HepG2 (cell line): Measurements from ENCODE around the gene TOM1L2. TPM values are rescaled to one million over a fixed set of nuclear protein-coding genes. Genes with fewer than 3 reads are reported as not detected.

Experiments used
- BCL6 ChIP-seq: IDR thresholded peaks from 2 replicates; pipeline ENCODE4 v1.6.1; 2016; ENCODE audit warnings: missing genetic modification reagents, missing compliant biosample characterization
- GTF2F1 ChIP-seq: fragments of 150-350 bp; IDR thresholded peaks from 2 replicates; pipeline ENCODE4 v1.6.1; 2014; ENCODE audit warnings: low read length
- HMG20B ChIP-seq: conservative IDR thresholded peaks from 2 replicates; pipeline ENCODE4 v1.6.1; 2016; ENCODE audit warnings: missing genetic modification reagents, missing compliant biosample characterization
- JARID2 ChIP-seq: sonication (generic); formaldehyde crosslinking; IDR thresholded peaks from 2 replicates; pipeline ENCODE4 v1.8.1; 2023; ENCODE audit warnings: missing genetic modification reagents, inconsistent platforms; ENCODE audit not compliant: insufficient replicate concordance
- JUND ChIP-seq: sonication (generic); formaldehyde crosslinking; IDR thresholded peaks from 2 replicates; pipeline ENCODE4 v1.8.0; 2022; ENCODE audit warnings: mild to moderate bottlenecking, missing genetic modification reagents
- KLF12 ChIP-seq: sonication (generic); formaldehyde crosslinking; IDR thresholded peaks from 2 replicates; pipeline ENCODE4 v1.4.0; 2020; ENCODE audit warnings: missing genetic modification reagents, borderline replicate concordance
- NFE2L2 ChIP-seq: fragments of 150-350 bp; IDR thresholded peaks from 2 replicates; pipeline ENCODE4 v1.6.1; 2014; ENCODE audit warnings: low read length
- NFYB ChIP-seq: sonication (generic); formaldehyde crosslinking; IDR thresholded peaks from 2 replicates; pipeline ENCODE4 v1.4.0; 2020; ENCODE audit warnings: missing genetic modification reagents
- PHF8 ChIP-seq: sonication (generic); formaldehyde crosslinking; IDR thresholded peaks from 2 replicates; pipeline ENCODE4 v1.5.0; 2020; ENCODE audit warnings: missing genetic modification reagents
- POLR2A ChIP-seq, 2 experiments: IDR thresholded peaks; 2 replicates each; pipeline ENCODE4 v1.6.1; 2011; ENCODE audit warnings: low read depth in 2 of 2, low read length in 2 of 2, mild to moderate bottlenecking in 1 of 2, moderate library complexity in 1 of 2; ENCODE audit not compliant: insufficient read depth in 1 of 2
- RCOR2 ChIP-seq: IDR thresholded peaks from 2 replicates; pipeline ENCODE4 v1.6.1; 2016; ENCODE audit warnings: missing biosample characterization, missing genetic modification reagents
- TBP ChIP-seq: sonication (generic); formaldehyde crosslinking; IDR thresholded peaks from 2 replicates; pipeline ENCODE4 v1.5.0; 2020; ENCODE audit warnings: missing genetic modification reagents
- TBX2 ChIP-seq: sonication (generic); formaldehyde crosslinking; IDR thresholded peaks from 2 replicates; pipeline ENCODE4 v1.5.0; 2020; ENCODE audit warnings: missing genetic modification reagents, mild to moderate bottlenecking, borderline replicate concordance
- THAP11 ChIP-seq: IDR thresholded peaks from 2 replicates; pipeline ENCODE4 v1.6.1; 2016; ENCODE audit warnings: missing biosample characterization, missing genetic modification reagents
- TRIM24 ChIP-seq: sonication (generic); formaldehyde crosslinking; IDR thresholded peaks from 2 replicates; pipeline ENCODE4 v1.8.0; 2022; ENCODE audit warnings: mild to moderate bottlenecking, missing genetic modification reagents
- ZFAT ChIP-seq: sonication (generic); formaldehyde crosslinking; conservative IDR thresholded peaks from 2 replicates; pipeline ENCODE4 v1.8.1; 2023; ENCODE audit warnings: missing genetic modification reagents, inconsistent platforms
- ZMAT3 ChIP-seq: sonication (generic); formaldehyde crosslinking; conservative IDR thresholded peaks from 2 replicates; pipeline ENCODE4 v1.7.0; 2021; ENCODE audit warnings: missing genetic modification reagents
- ZNF10 ChIP-seq: sonication (generic); formaldehyde crosslinking; IDR thresholded peaks from 2 replicates; pipeline ENCODE4 v1.4.0; 2020; ENCODE audit warnings: mild to moderate bottlenecking, low read depth, missing genetic modification reagents, borderline replicate concordance
- ZNF225 ChIP-seq: sonication (generic); formaldehyde crosslinking; IDR thresholded peaks from 2 replicates; pipeline ENCODE4 v1.4.0; 2020; ENCODE audit warnings: mild to moderate bottlenecking, missing genetic modification reagents
- ZNF264 ChIP-seq: sonication (generic); formaldehyde crosslinking; IDR thresholded peaks from 2 replicates; pipeline ENCODE4 v1.4.0; 2020; ENCODE audit warnings: missing genetic modification reagents
- ZNF598 ChIP-seq: sonication (generic); formaldehyde crosslinking; IDR thresholded peaks from 2 replicates; pipeline ENCODE4 v1.5.1; 2020; ENCODE audit warnings: mild to moderate bottlenecking, missing genetic modification reagents, borderline replicate concordance
- ZNF709 ChIP-seq: sonication (generic); formaldehyde crosslinking; IDR thresholded peaks from 2 replicates; pipeline ENCODE4 v1.5.0; 2020; ENCODE audit warnings: mild to moderate bottlenecking, missing genetic modification reagents
- ZNF891 ChIP-seq: sonication (generic); formaldehyde crosslinking; IDR thresholded peaks from 2 replicates; pipeline ENCODE4 v1.5.0; 2020; ENCODE audit warnings: mild to moderate bottlenecking, missing genetic modification reagents
- ZSCAN21 ChIP-seq: sonication (generic); formaldehyde crosslinking; IDR thresholded peaks from 2 replicates; pipeline ENCODE4 v1.8.0; 2022; ENCODE audit warnings: mild to moderate bottlenecking, missing genetic modification reagents, moderate library complexity, borderline replicate concordance
- polyA plus RNA-seq, 8 experiments: library from polyadenylated mRNA; depleted of rRNA in 3 of 8; stranded (reverse) in 7 of 8; unstranded in 1 of 8; fragments of >200 nt; fragmentation: Illumina TruSeq in 4 of 8; extraction: Trizol in 4 of 8; gene quantifications; 2 replicates each; pipeline versions ENCODE4 v1.2.1 to v1.2.3, GENCODE V29; 2011 to 2016; ENCODE audit warnings: low read depth in 4 of 8, missing spikeins in 1 of 8, mixed read lengths in 1 of 8; ENCODE audit not compliant: insufficient read depth in 1 of 8
- total RNA-seq, 5 experiments: library from RNA; depleted of rRNA; stranded (reverse); fragments of >200 nt; fragmentation: Illumina TruSeq; extraction: Trizol; gene quantifications; 2 replicates each; pipeline ENCODE4 v1.2.3, GENCODE V29; 2016; ENCODE audit warnings: low read depth in 1 of 5
- TF ChIP-seq, protein P1 (sequence below): sonication (generic); formaldehyde crosslinking; IDR thresholded peaks from 2 replicates; pipeline ENCODE4 v1.5.1; 2020; ENCODE audit warnings: missing genetic modification reagents, mild to moderate bottlenecking, borderline replicate concordance
- TF ChIP-seq, protein P2 (sequence below): sonication (generic); formaldehyde crosslinking; IDR thresholded peaks from 2 replicates; pipeline ENCODE4 v1.5.1; 2020; ENCODE audit warnings: missing genetic modification reagents, mild to moderate bottlenecking, borderline replicate concordance
- TF ChIP-seq, protein P3 (sequence below): sonication (generic); formaldehyde crosslinking; IDR thresholded peaks from 2 replicates; pipeline ENCODE4 v1.4.0; 2020; ENCODE audit warnings: missing genetic modification reagents

Gene TOM1L2
- total and polyA plus RNA-seq, 2 of the 13 experiments (the other 11 are each of a cell fraction or from before 2014, with no cell fraction given), result 4.7 to 7.4 TPM

DNA sequence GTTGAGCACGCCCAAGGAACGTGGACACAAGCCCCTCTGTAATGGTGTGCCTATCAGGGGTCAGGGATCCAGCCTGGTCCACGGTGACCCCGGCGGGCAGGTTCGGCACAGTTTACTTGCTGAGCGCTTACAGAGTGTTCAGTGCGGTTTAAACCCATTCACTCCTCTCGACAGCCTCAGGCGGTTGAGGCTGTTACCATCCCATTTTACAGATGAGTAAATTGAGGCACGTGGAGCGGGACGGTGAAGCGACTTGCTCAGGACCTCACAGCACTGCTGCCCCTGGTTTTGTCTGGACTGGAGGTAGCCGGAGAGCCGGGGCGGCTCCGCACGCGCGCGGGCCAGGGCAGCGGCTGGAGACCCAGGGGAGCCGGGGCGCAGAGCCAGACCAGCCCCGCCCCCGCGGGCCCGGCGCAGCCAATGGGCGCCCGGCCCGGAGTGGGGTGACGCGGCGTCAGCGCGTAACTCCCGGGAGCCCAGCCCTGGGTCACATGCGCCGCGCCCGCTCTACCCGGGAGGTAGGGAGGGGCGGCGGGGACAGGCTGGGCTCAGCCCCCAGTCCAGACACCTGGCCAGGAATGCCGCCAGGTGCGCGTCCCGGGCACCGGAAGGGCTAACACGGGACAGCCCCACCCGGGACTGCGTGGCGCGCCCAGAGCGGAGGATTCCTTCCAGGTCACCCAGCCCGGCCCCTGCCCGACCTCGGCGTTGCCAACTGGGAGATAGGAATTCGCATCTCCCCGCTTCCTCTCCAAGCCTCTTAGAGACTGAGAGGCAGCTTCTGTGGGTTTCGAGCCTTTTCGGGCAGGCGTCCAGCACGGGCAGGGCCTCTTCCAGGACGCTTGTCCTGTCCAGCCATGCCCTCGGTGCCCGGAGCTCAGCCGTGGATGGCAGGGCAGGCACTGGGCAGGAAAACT is 132.2 kb downstream of the TOM1L2 start (continued):
- TF ChIP-seq TRIM24 (no peak), JUND (CRISPR knock-in tag) (no peak), POLR2A (IDR thresholded peaks at IDR 0.05; ENCODE audit: insufficient read depth in 1 of 2, low read depth in 2 of 2, low read length in 2 of 2) (peak; percentile 87 to 93), NFYB (CRISPR knock-in tag) (peak; percentile 73), RCOR2 (CRISPR knock-in tag) (peak; percentile 97), ZFAT (no peak), TBX2 (CRISPR knock-in tag) (peak; percentile 78), ZNF709 (CRISPR knock-in tag) (peak; percentile 61; the same call in 1 of the 2 replicates), ZMAT3 (CRISPR knock-in tag) (peak; percentile 65; the same call in 1 of the 2 replicates), BCL6 (CRISPR knock-in tag) (peak; percentile 24; the same call in 1 of the 2 replicates), TBP (CRISPR knock-in tag) (no peak), ZNF891 (no peak), NFE2L2 (no peak), ZSCAN21 (CRISPR knock-in tag) (peak; percentile 88), KLF12 (CRISPR knock-in tag) (no peak), JARID2 (CRISPR knock-in tag) (peak; percentile 49), ZNF598 (CRISPR knock-in tag) (no peak), ZNF10 (CRISPR knock-in tag) (no peak), HMG20B (no peak; the same call in 1 of the 2 replicates), THAP11 (CRISPR knock-in tag) (peak; percentile 61; the same call in 1 of the 2 replicates), GTF2F1 (no peak), ZNF264 (CRISPR knock-in tag) (no peak; the same call in 1 of the 2 replicates), ZNF225 (CRISPR knock-in tag) (peak; percentile 60; the same call in 1 of the 2 replicates), PHF8 (CRISPR knock-in tag) (peak; percentile 47)
- TF ChIP-seq, protein P1, sequence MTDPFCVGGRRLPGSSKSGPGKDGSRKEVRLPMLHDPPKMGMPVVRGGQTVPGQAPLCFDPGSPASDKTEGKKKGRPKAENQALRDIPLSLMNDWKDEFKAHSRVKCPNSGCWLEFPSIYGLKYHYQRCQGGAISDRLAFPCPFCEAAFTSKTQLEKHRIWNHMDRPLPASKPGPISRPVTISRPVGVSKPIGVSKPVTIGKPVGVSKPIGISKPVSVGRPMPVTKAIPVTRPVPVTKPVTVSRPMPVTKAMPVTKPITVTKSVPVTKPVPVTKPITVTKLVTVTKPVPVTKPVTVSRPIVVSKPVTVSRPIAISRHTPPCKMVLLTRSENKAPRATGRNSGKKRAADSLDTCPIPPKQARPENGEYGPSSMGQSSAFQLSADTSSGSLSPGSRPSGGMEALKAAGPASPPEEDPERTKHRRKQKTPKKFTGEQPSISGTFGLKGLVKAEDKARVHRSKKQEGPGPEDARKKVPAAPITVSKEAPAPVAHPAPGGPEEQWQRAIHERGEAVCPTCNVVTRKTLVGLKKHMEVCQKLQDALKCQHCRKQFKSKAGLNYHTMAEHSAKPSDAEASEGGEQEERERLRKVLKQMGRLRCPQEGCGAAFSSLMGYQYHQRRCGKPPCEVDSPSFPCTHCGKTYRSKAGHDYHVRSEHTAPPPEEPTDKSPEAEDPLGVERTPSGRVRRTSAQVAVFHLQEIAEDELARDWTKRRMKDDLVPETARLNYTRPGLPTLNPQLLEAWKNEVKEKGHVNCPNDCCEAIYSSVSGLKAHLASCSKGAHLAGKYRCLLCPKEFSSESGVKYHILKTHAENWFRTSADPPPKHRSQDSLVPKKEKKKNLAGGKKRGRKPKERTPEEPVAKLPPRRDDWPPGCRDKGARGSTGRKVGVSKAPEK (CRISPR knock-in tag), result no peak; the same call in 1 of the 2 replicates
- TF ChIP-seq, protein P2, sequence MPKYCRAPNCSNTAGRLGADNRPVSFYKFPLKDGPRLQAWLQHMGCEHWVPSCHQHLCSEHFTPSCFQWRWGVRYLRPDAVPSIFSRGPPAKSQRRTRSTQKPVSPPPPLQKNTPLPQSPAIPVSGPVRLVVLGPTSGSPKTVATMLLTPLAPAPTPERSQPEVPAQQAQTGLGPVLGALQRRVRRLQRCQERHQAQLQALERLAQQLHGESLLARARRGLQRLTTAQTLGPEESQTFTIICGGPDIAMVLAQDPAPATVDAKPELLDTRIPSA, result 0 out of 2 replicates have a peak, but pooled peaks have one; percentile 29
- TF ChIP-seq, protein P3, sequence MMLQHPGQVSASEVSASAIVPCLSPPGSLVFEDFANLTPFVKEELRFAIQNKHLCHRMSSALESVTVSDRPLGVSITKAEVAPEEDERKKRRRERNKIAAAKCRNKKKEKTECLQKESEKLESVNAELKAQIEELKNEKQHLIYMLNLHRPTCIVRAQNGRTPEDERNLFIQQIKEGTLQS (CRISPR knock-in tag), result no peak; the same call in 1 of the 2 replicates
